ENCODE measurements around the gene ATP8A1.

Gene ATP8A1

DNA sequence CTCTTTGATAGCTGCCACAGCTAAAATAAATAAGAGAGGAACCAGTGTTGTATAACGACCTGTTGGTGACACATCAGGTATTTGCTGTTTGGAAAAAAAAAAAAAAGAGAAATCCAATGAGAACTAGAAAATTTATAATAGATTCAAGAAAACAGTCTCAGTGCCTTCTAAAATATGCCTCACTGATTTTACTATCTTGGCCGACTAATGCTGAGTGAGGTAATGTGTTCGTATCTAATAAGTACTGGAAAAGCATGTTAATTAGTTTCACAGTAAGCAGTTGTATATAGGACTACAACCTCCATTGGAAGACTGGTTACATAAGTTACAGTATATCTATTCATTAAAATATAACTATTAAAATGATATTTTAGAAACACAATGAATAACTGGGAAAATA is 32.4 kb downstream of the ATP8A1 start:
- no peak for DNase-seq

DNA sequence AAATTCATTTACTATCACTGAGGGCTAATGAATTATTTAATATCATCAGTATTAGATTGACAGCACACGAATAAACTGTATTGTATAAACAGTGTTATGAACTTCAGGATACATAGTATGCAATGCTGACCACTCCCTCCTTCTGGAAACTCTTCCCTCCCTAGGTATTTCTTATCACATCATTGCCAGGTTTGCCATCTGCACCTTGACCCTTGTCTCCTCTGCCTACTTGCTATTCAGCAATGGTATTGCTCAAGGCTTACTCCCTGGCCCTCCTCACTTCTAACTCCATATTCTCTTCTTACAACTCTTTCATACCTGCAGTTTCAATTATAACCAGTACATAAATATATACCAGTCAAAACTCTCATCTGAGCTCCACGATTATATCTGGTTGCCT is 38.9 kb downstream of the ATP8A1 start:
- no peak for DNase-seq

DNA sequence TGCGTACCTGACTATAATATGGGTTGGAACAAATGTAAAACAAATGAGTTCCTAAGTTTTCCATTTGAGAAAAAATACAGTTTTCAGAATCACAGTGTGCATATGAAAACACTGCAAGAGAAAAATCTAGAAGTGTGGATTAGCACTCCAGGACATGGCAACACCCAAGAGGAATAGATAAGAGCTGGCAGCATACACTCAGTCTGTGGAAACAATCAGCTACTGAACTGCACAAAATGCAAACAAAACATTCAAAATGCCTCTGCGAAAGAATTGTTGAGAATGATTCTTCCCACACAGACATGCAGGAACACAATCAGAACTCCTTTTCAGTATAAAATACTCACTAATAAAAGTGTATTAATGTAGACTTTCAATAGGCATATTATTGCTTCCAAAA is 39.9 kb downstream of the ATP8A1 start:
- no peak for DNase-seq

- DNase-seq, result no peak
Measured at GRCh38 chr4:42616572-42616971, 40.3 kb downstream of the ATP8A1 start.

DNA sequence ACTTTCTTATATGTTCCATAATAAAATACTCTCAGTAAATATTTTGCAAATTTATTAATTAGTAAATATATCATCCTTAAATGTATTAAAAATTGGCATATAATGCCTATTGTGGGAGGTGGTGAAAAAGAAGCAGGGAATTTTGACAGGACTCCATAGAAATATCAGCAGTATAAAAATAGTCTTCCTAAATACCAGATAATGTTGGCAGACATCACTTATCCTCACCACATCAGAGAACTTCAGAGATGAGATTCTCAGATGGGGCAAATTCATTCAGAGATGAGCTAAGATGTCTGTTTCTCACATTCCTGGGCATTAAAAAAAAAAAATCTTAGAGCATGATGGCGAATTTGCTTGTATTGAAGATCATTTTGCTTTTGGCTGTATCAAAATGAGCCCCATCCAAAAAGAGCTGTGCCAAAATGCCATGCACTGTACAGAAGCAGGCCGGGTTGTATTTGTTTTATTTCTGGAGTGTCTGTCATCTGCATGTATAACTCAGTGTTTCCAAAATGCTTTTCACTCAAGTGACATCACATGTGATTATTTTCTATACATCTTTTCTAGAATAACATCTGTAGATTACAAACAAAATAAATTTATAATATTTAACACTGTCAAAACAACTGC is 41.7 kb downstream of the ATP8A1 start:
- no peak for DNase-seq

GRCh38 chr4:42612898-42613297 is 44.0 kb downstream of the ATP8A1 start:
- DNase-seq, result no peak

- no peak for DNase-seq
Measured at GRCh38 chr4:42610941-42611340, 46.0 kb downstream of the ATP8A1 start.

- no peak for DNase-seq
Measured at GRCh38 chr4:42609051-42609450, 47.9 kb downstream of the ATP8A1 start.

- DNase-seq, result no peak
Measured at GRCh38 chr4:42608551-42608950, 48.4 kb downstream of the ATP8A1 start.

DNA sequence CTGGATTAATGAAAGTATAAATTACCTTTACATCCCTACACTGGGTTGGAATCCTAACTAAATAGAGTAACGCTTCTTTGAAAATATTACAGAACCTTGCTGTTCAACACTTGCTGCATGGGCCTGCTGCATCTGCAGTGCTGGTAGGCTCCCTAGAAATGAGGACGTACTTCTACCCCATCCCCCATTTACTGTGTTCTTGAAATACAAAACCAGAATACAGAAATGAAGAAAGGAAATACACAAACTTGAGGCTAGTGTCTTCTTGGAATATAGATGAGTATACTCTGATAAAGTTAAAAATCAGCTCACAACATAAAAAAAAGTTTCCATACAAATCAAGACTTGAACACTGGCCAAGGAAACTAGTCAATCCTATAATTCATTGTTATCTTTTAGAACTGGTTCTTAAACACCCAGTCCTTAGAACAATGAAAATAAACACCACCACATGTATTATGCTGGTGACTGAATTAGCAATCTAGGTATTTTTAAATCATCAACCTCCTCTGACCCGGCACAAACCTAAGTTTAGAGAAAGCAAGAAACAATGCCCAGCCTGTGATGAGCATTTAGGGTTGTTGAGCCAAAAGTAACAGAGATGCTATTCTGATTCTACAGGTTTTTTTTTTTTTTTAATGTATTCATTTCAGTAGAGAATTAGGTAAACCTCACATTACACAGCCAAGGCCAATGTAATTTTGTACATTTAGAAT is 49.7 kb downstream of the ATP8A1 start:
- no peak for DNase-seq

DNA sequence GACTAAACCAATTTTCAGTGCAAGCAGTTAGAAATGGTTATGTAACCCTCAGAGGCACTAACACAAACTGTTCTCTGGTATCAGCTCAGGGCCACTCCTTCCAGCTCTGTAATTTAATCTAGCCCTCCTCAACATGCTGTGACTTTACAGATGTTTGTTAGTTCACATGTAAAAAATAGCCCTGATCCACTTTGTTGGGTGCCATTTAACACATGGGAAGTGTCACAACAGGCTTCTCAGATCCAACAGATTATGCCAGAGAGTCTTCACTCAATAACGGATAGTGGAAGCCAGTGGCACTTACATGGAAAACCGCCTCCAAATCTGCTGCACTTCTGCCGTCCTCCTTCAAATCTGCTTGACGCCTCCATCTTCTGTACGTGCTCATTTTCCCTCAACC is 51.6 kb downstream of the ATP8A1 start:
- DNase-seq, result no peak

- DNase-seq, result no peak
Measured at GRCh38 chr4:42603862-42604261, 53.0 kb downstream of the ATP8A1 start.

DNA sequence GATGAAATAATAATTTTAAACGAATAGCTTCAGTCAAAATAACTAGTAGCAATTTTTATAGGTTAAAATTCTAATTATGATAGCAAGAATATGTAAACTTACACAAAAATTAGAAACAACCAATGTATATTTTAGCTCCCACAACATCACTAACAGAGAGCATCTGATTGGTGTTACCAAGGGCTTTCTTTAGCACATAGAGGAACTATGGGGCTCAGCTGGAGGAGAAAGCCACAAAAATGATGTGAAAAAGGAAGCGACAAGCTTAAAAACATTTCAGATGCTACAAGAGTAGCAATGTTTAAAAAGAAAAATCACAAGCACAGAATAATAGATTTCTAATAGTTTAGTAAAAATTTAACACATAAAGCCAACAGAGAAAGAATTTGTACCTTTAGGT is 56.3 kb downstream of the ATP8A1 start:
- no peak for DNase-seq

GRCh38 chr4:42596918-42597317 is 60.0 kb downstream of the ATP8A1 start:
- DNase-seq, result no peak

- no peak for DNase-seq
Measured at GRCh38 chr4:42594888-42595287, 62.0 kb downstream of the ATP8A1 start.

- no peak for DNase-seq
Measured at GRCh38 chr4:42588909-42589308, 68.0 kb downstream of the ATP8A1 start.

DNA sequence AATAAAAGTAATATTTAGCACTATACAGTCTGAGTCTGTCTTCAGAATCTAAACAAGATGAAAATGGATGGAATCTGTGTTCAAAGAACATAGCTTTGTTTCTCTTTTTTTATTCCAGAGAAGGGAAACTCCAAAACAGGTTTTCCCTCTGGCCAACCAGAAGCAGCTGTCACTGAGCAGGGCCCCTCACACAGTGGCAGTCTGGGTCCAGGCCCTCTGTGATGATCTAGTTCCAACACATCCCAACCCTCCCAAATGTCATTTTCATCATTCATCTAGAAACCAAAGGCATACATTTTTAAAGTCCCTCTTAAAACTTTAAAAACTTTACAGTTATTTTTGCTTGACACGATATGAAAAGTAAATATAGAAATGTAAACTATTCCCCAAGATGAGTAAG is 70.1 kb downstream of the ATP8A1 start:
- no peak for DNase-seq

DNA sequence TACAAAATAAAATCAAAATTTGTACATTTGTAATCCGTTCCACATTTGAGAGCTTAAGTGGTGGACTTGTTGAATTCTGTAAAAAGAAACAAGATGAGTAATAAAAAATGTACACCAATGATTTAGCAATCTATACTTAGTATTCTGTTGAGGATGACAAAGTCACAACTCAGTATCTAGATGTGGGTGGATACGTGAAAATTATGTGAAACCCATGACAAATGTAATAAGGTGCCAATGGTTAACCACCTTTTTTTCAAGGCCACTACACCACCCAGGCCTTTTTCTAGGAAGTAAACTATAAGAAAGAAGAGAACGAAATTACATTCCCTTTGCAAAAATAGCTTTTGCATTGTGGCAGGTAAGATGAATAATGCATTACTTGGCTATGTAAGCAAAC is 77.0 kb downstream of the ATP8A1 start:
- DNase-seq, result no peak

- no peak for DNase-seq
Measured at GRCh38 chr4:42578187-42578586, 78.7 kb downstream of the ATP8A1 start.

GRCh38 chr4:42574870-42575430 is 82.0 kb downstream of the ATP8A1 start:
- DNase-seq, result no peak

GRCh38 chr4:42573249-42573648 is 83.7 kb downstream of the ATP8A1 start:
- no peak for DNase-seq

DNA sequence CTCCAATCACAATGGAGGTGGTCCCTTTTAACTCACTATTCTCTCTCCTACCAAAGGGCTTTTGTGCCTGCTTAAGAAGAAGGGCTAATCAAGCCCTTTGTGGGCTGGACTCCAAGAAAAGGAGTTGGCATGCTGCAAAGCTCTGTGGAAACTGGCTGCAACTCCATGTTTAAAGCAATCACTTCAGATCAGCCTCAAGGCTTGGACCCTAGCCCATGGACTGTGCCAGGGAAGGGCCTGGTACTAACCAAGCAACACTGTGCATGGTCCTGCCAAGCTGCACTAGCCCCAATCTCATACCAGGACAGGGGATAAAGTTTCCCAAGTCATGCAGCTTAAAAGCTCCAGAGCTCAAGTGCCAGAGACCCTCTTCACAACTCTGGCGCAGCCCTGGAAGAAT is 86.7 kb downstream of the ATP8A1 start:
- DNase-seq, result no peak

DNA sequence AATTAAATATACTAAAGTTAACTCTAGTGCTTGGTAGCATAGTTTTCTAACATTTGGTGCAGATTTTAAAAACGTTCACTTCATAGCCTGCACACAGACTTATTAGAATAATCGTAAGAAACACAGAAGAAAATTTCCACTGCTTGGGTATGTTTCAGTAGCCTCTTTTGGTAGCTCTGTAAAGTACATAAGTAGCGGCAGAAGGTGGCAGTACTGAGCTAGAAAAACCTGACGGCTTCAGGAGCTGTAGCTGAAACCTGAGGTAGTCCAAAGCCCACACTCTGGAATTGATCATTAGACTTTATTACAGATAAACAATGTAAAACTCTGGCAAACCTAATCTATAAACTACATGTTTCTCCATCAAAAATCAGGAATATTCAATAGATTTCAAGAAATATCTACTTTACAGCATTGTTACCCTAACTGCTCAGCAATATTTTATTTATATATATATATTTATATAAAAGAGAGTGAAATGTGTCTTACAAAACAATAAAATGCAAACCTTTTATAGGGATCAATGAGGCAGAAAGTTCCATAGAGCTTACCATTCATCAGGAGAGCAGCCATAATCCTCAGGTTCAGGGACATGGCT is 88.2 kb downstream of the ATP8A1 start:
- peak; percentile 43 for DNase-seq

DNA sequence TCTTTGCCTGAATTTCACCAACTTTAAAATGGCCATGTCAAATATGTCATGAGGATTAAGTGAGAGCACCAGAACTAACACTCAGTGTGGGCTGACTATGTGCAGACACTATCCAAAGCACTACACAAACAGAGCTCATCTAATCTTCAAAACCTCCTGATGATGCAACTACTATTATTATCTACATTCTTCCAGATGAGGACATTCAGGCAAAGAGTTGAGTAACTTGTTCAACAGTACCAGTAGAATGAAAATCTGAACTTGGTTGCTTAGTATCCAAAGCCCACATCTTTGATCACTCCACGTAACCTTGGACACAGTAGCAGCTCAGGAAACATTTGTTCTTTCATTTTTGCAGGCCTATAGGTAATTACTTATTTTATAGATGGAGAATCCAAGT is 90.1 kb downstream of the ATP8A1 start:
- no peak for DNase-seq
